Nephron (organoid): ENCODE results near the gene PGBD2.
"Not testable (repeated sequence)": the region's sequence is repeated elsewhere in the genome, so short reads cannot be mapped to it uniquely, and the experiment has no call there.

ENCODE experiments used
- H3K27ac Mint-ChIP-seq, 3 experiments: 2 replicates each; pipeline ENCODE4 v1.8.0; 2020; ENCODE audit warnings: mixed read lengths in 3 of 3, mild to moderate bottlenecking in 2 of 3, moderate library complexity in 1 of 3
- H3K27me3 Mint-ChIP-seq: 2 replicates; pipeline ENCODE4 v1.8.0; 2021; ENCODE audit warnings: low read depth, mild to moderate bottlenecking, moderate library complexity, mixed read lengths
- H3K36me3 Mint-ChIP-seq: 2 replicates; pipeline ENCODE4 v1.8.0; 2020; ENCODE audit warnings: low read depth, mixed read lengths
- H3K4me1 Mint-ChIP-seq: 2 replicates; pipeline ENCODE4 v1.8.0; 2020; ENCODE audit warnings: mixed read lengths
- H3K4me3 Mint-ChIP-seq, 3 experiments: 2 replicates each; pipeline ENCODE4 v1.8.0; 2020; ENCODE audit warnings: mild to moderate bottlenecking in 3 of 3, mixed read lengths in 3 of 3, moderate library complexity in 2 of 3
- H3K9me3 Mint-ChIP-seq: 2 replicates; pipeline ENCODE4 v1.8.0; 2020; ENCODE audit warnings: mixed read lengths

Gene PGBD2

DNA sequence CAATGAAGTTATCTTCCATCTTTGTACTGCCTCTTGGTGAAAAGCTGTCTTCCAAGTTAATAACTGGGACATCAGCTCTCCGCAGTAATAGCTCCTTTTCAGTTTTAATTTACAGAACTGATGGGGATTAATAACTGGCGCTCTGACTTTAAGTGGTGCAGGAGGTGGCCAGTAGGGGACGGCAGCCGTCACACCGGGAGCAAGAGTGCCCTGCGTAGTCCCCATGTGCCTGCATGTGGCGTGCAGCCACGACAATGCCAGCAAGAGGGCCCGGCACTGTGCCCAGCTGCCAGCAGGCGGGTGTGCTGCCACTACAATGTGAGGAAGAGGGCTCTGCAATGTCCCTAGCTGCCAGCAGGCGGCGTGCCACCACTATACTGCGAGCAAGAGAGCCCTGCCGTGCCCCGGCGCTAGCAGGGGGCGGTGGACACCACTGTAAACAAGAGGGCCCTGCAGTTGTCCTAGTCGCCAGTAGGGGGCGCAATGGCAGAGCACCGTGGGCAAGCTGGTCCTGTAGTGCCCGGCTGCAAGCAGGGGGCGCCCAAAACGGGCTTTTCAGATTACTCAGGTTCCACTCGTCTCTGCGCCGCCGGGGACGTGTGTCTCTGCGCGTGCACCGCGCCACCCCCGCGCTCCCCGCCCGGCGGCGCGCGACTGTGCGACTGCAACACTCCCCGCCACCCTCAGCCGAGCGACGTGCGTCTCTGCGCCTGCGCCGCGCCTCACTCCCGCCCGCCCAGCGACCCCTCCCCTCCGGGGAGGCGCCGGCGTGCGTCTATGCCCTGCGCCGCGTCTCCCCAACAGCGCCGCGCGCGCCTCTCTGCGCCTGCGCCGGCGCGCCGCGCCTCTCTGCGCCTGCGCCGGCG lies 38.3 kb downstream of the PGBD2 start:
- not testable (repeated sequence) for H3K36me3 Mint-ChIP-seq, H3K9me3 Mint-ChIP-seq, H3K27me3 Mint-ChIP-seq, H3K27ac Mint-ChIP-seq, H3K4me1 Mint-ChIP-seq, H3K4me3 Mint-ChIP-seq

DNA sequence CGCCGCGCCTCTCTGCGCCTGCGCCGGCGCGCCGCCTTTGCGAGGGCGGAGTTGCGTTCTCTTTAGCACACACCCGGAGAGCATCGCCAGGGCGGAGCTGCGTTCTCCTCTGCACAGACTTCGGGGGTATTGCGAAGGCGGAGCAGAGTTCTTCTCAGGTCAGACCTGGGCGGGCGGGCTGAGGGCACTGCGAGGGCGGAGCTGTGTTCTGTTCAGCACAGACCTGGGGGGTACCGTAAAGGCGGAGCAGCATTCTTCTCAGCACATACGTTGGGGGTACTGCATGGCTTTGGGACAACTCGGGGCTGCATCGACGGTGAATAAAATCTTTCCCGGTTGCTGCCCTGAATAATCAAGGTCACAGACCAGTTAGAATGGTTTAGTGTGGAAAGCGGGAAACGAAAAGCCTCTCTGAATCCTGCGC lies 39.0 kb downstream of the PGBD2 start:
- H3K9me3 Mint-ChIP-seq, H3K27ac Mint-ChIP-seq, H3K4me3 Mint-ChIP-seq, H3K4me1 Mint-ChIP-seq, H3K36me3 Mint-ChIP-seq, H3K27me3 Mint-ChIP-seq: not testable (repeated sequence)

GRCh38 chr1:248945453-248945852 lies 39.4 kb downstream of the PGBD2 start:
- H3K4me1 Mint-ChIP-seq, H3K4me3 Mint-ChIP-seq, H3K27ac Mint-ChIP-seq, H3K36me3 Mint-ChIP-seq, H3K9me3 Mint-ChIP-seq, H3K27me3 Mint-ChIP-seq: not testable (repeated sequence)

DNA sequence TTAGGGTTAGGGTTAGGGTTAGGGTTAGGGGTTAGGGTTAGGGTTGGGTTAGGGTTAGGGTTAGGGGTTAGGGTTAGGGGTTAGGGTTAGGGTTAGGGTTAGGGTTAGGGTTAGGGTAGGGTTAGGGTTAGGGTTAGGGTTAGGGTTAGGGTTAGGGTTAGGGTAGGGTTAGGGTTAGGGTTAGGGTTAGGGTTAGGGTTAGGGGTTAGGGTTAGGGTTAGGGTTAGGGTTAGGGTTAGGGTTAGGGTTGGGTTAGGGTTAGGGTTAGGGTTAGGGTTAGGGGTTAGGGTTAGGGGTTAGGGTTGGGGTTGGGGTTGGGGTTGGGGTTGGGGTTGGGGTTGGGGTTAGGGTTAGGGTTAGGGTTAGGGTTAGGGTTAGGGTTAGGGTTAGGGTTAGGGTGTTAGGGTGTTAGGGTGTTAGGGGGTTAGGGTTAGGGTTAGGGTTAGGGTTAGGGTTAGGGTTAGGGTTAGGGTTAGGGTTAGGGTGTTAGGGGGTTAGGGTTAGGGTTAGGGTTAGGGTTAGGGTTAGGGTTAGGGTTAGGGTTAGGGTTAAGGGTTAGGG lies 39.9 kb downstream of the PGBD2 start:
- H3K4me1 Mint-ChIP-seq, H3K36me3 Mint-ChIP-seq, H3K9me3 Mint-ChIP-seq, H3K27me3 Mint-ChIP-seq, H3K4me3 Mint-ChIP-seq, H3K27ac Mint-ChIP-seq: not testable (repeated sequence)
